GM19395 (cell line): ENCODE results near the gene DNM3.

Experiments used
- ATAC-seq: cut with Tn5 transposase; IDR thresholded peaks from one replicate; pipeline ENCODE4 v1.9.1; 2021; ENCODE audit warnings: mild to moderate bottlenecking, moderate library complexity; ENCODE audit not compliant: unreplicated experiment

DNM3 gene

GRCh38 chr1:171966426-171967220 lies 125.3 kb downstream of the DNM3 start:
- ATAC-seq: no peak

GRCh38 chr1:171969226-171969625 lies 127.9 kb downstream of the DNM3 start:
- ATAC-seq: no peak

- ATAC-seq: no peak
These were observed 128.5 kb downstream of the DNM3 start for GRCh38 chr1:171969813-171970212.

- no peak for ATAC-seq
These were observed 131.5 kb downstream of the DNM3 start for GRCh38 chr1:171972846-171973245.

- no peak for ATAC-seq
These were observed 132.1 kb downstream of the DNM3 start for GRCh38 chr1:171973421-171973820.

- ATAC-seq: no peak
These were observed 140.0 kb downstream of the DNM3 start for GRCh38 chr1:171981303-171981702.

- no peak for ATAC-seq
These were observed 142.3 kb downstream of the DNM3 start for GRCh38 chr1:171983584-171983983.

GRCh38 chr1:171984262-171984661 lies 143.0 kb downstream of the DNM3 start:
- no peak for ATAC-seq

- ATAC-seq: no peak
These were observed 143.7 kb downstream of the DNM3 start for GRCh38 chr1:171984850-171985485.

- no peak for ATAC-seq
These were observed 144.3 kb downstream of the DNM3 start for GRCh38 chr1:171985639-171986038.

GRCh38 chr1:171988243-171988885 lies 147.1 kb downstream of the DNM3 start:
- ATAC-seq: no peak

- ATAC-seq: no peak
These were observed 149.1 kb downstream of the DNM3 start for GRCh38 chr1:171990371-171990770.

GRCh38 chr1:171994293-171994692 lies 153.0 kb downstream of the DNM3 start:
- ATAC-seq: no peak

- ATAC-seq: no peak
These were observed 154.3 kb downstream of the DNM3 start for GRCh38 chr1:171995573-171995972.

GRCh38 chr1:171997936-171998335 lies 156.6 kb downstream of the DNM3 start:
- ATAC-seq: no peak

- no peak for ATAC-seq
These were observed 157.4 kb downstream of the DNM3 start for GRCh38 chr1:171998711-171999110.

- ATAC-seq: no peak
These were observed 158.5 kb downstream of the DNM3 start for GRCh38 chr1:171999756-172000155.

- ATAC-seq: no peak
These were observed 160.0 kb downstream of the DNM3 start for GRCh38 chr1:172001288-172001687.

- no peak for ATAC-seq
These were observed 161.5 kb downstream of the DNM3 start for GRCh38 chr1:172002725-172003345.

GRCh38 chr1:172003766-172004530 lies 162.7 kb downstream of the DNM3 start:
- no peak for ATAC-seq

- ATAC-seq: no peak
These were observed 163.4 kb downstream of the DNM3 start for GRCh38 chr1:172004671-172005070.
